ENCODE measurements around the gene KDELR3.

KDELR3 gene

DNA sequence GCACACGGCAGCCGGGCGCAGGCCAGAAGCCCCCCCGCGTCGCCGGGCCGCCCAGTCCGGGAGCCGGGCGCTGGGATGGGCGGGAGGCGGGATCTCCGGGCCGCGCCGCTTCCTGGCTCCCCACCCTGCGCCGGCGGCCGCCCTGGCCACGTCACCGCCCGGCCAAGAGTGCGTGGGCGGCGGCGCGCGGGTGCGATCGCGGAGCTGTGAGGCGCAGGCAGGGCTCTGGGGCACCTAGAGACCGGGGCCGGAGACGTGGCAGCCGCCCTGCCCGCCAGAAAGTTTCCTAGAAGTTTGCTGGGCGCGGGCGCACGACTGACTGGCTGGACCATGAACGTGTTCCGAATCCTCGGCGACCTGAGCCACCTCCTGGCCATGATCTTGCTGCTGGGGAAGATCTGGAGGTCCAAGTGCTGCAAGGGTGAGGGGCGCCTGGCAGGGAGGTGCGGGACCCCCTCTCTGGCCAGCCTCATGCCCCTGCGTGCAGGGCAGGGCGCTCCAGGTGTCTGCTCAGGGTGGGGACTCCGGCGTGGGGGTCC is at the start of gene KDELR3:
TSS of gene KDELR3 (plus strand) at position 193 of the 539 bp plus-strand sequence. CDS start at position 331, 138 bp downstream.
- Mint-ChIP-seq H3K27ac (peak within 1 kb of the TSS in 2 of 3 experiments; percentile 44 to 58), H3K27me3 (ENCODE audit: low read depth) (peaks cover 28% of the 10 kb centered on the region), H3K4me3 (peak within 1 kb of the TSS; percentile 81 to 87 (median 86)), H3K9me3 (no peaks in the 10 kb centered on the region), H3K36me3 (ENCODE audit: low read depth) (no peaks in the 10 kb centered on the region), H3K4me1 (peaks cover 11% of the 10 kb centered on the region)
- TF ChIP-seq, protein P1, sequence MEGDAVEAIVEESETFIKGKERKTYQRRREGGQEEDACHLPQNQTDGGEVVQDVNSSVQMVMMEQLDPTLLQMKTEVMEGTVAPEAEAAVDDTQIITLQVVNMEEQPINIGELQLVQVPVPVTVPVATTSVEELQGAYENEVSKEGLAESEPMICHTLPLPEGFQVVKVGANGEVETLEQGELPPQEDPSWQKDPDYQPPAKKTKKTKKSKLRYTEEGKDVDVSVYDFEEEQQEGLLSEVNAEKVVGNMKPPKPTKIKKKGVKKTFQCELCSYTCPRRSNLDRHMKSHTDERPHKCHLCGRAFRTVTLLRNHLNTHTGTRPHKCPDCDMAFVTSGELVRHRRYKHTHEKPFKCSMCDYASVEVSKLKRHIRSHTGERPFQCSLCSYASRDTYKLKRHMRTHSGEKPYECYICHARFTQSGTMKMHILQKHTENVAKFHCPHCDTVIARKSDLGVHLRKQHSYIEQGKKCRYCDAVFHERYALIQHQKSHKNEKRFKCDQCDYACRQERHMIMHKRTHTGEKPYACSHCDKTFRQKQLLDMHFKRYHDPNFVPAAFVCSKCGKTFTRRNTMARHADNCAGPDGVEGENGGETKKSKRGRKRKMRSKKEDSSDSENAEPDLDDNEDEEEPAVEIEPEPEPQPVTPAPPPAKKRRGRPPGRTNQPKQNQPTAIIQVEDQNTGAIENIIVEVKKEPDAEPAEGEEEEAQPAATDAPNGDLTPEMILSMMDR (IDR thresholded peaks at IDR 0.05; ENCODE audit: unreplicated experiment in 3 of 3), result no peak

DNA sequence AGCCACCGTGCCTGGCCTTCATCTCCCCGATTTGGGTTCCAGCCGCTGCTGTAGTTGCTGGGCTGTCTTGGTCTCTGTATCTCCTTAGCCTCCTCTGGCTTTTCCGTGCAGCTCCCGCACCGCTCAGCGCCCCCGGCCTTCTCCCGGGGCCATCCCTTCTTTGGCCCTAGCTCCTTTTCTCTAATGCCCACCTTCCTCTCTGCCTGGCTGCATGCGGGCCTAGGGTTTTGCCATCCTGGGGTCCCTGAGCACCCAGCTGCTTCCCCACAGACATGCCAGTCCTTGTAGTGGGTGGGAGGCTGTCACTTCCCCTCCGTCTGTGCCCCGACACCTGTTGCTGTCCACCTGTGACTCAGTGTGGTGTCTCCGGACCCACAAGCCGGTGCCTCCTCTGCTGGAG is 49.3 kb upstream of the KDELR3 start:
- TF ChIP-seq, protein P1 (IDR thresholded peaks at IDR 0.05; ENCODE audit: unreplicated experiment in 3 of 3), result no peak
- Mint-ChIP-seq H3K27ac (no peak overlapping the region), H3K36me3 (ENCODE audit: low read depth) (no peaks in the 10 kb centered on the region), H3K4me1 (peaks cover 24% of the 10 kb centered on the region), H3K9me3 (no peaks in the 10 kb centered on the region), H3K27me3 (ENCODE audit: low read depth) (peaks cover 10% of the 10 kb centered on the region), H3K4me3 (peak overlapping the region in 1 of 3 experiments; percentile 4)

DNA sequence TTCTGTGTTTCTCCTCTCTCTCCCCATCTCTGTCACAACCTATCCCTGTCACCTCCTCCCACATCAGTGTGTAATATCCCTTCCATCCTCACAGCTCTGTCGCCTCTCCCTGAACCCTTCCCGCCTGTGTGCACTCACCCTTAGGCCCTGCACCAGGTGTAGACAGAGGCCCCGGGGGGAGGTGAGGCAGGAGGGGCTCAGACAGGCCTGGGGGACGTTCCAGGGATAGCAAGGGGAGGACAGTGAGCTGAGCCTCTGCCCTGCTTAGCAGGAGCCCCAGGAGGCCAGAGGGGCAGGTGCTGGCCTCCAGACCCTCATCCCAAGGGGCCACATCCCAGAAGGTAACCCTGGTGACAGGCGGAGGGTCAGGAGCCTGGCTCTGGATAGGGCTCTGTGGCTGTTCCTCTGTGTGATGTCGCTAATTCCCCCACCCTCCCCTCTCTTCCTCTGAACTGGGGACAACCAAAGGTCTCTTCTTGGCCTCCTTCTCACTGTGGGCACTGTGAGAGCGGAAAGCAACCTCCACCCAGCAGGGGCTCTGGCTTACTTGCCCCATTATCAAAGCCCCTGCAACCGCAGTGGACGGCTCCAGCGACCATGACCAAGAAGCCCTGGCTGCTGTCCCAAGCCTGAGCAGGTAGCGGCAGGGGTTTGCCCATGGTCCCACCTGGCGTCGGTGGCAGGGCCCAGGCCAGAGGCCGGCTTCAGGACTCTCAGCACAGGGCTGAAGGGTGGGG is 48.6 kb upstream of the KDELR3 start:
- Mint-ChIP-seq H3K27me3 (ENCODE audit: low read depth) (peaks cover 10% of the 10 kb centered on the region), H3K36me3 (ENCODE audit: low read depth) (no peaks in the 10 kb centered on the region), H3K9me3 (no peaks in the 10 kb centered on the region)

DNA sequence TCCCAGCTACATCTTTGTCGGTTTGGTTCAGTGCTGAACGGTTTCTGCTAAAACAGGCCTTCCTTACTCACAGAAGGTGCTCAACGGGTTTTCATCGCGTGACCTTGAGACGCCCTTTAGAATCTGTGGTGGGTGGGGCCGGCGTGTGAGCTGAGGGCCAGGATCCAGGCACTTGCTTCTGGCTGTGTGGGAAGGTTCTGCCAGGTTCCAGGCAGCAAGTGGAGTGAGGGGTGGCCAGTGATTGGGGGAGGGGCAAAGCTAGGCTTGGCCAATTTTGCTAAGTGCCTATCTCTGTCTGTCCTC is 48.1 kb upstream of the KDELR3 start:
- H3K4me1 Mint-ChIP-seq, result peaks cover 22% of the 10 kb centered on the region
- peaks cover 9% of the 10 kb centered on the region for H3K27me3 Mint-ChIP-seq (ENCODE audit: low read depth)
- H3K27ac Mint-ChIP-seq, result no peak overlapping the region
- no peaks in the 10 kb centered on the region for H3K36me3 Mint-ChIP-seq (ENCODE audit: low read depth)
- H3K9me3 Mint-ChIP-seq, result no peaks in the 10 kb centered on the region
- no peak overlapping the region for H3K4me3 Mint-ChIP-seq
- TF ChIP-seq, protein P1 (IDR thresholded peaks at IDR 0.05; ENCODE audit: unreplicated experiment in 3 of 3), result no peak

More for the DNA sequence above, 48.6 kb upstream of the KDELR3 start:
- peaks cover 22% of the 10 kb centered on the region for H3K4me1 Mint-ChIP-seq
- no peak overlapping the region for H3K27ac Mint-ChIP-seq
- peak overlapping the region in 1 of 3 experiments; percentile 4 for H3K4me3 Mint-ChIP-seq
- TF ChIP-seq, protein P1 (IDR thresholded peaks at IDR 0.05; ENCODE audit: unreplicated experiment in 3 of 3), result no peak

DNA sequence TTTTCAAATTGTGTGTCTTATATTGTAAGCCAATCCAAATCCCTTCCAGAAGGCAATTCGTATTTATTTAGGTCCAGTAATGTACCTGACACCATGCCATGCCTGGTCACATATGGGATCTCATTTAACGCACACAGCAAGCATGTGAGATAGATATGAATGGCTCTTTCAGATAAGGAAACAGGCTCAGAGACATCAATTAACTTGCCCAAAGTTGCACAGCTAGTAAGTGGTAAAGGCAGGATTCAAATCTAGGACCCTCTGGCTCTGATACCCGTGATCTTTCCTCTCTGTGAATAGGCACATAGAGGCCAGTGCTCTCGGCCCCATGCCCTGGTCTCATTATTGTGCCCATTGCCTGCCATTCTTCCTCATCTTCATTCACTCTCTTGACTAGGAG is 47.2 kb upstream of the KDELR3 start:
- peaks cover 15% of the 10 kb centered on the region for H3K4me1 Mint-ChIP-seq
- H3K27me3 Mint-ChIP-seq (ENCODE audit: low read depth), result peaks cover 8% of the 10 kb centered on the region
- TF ChIP-seq, protein P1 (IDR thresholded peaks at IDR 0.05; ENCODE audit: unreplicated experiment in 3 of 3), result no peak
- no peak overlapping the region for H3K4me3 Mint-ChIP-seq
- no peaks in the 10 kb centered on the region for H3K36me3 Mint-ChIP-seq (ENCODE audit: low read depth)
- no peaks in the 10 kb centered on the region for H3K9me3 Mint-ChIP-seq
- H3K27ac Mint-ChIP-seq, result no peak overlapping the region

Data from nephron (organoid).